ENCODE results near the gene LDLRAP1.

The LDLRAP1 gene

GRCh38 chr1:25533775-25534409 is 9.5 kb upstream of the LDLRAP1 start:
- DNase-seq (ENCODE audit: low spot score): no peak
- TF ChIP-seq CTCF (IDR thresholded peaks at IDR 0.05; ENCODE audit: borderline replicate concordance, control extremely low read depth, extremely low read depth, insufficient read depth, missing control alignments): no peak
- in situ Hi-C loops (cut with MboI; ENCODE audit: low sequenced_read_pairs, unreplicated experiment): no loop called here

DNA sequence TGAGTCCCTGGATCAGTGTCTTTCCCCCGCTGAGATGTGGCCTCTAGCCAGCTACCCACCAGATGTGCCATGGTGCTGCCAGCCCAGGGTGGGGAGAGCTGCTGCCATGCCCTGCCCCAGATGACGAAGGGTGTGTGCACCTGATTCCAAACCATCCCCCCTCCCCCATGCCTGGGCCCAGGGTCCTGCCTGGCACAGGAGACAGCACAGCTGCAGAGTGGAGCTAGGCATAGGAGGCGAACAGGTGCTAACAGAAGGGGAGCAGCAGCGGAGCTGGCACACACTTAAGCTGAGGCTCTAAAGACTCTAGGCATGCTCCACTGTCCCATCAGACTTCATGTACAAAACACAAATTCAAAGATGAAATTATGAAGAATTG is 9.0 kb upstream of the LDLRAP1 start:
- no peak for TF ChIP-seq CTCF (IDR thresholded peaks at IDR 0.05; ENCODE audit: borderline replicate concordance, control extremely low read depth, extremely low read depth, insufficient read depth, missing control alignments)
- in situ Hi-C loops (cut with MboI; ENCODE audit: low sequenced_read_pairs, unreplicated experiment): no loop called here
- no peak for DNase-seq (ENCODE audit: low spot score)

DNA sequence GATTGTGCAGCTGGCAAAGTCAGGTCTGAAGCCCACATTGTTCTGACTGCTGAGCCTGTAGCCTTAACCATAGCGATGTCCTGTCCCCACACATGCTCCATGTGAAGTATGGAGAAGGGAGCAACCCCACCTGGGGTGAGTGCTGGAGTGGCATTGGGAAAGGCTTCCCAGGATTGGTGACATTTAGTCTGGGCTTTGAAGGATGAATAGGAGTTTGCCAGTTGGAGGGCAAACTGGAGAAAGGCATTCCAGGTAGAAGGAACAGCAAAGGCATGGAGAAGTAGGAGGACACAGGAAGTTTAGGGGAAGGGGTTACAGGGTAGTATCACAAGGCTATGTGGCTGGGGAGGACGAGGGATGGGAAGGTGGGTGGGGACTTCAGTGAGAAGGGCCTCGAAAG is 7.3 kb upstream of the LDLRAP1 start:
- no peak for DNase-seq (ENCODE audit: low spot score)
- in situ Hi-C loops (cut with MboI; ENCODE audit: low sequenced_read_pairs, unreplicated experiment): no loop called here
- no peak for TF ChIP-seq CTCF (IDR thresholded peaks at IDR 0.05; ENCODE audit: borderline replicate concordance, control extremely low read depth, extremely low read depth, insufficient read depth, missing control alignments)

DNA sequence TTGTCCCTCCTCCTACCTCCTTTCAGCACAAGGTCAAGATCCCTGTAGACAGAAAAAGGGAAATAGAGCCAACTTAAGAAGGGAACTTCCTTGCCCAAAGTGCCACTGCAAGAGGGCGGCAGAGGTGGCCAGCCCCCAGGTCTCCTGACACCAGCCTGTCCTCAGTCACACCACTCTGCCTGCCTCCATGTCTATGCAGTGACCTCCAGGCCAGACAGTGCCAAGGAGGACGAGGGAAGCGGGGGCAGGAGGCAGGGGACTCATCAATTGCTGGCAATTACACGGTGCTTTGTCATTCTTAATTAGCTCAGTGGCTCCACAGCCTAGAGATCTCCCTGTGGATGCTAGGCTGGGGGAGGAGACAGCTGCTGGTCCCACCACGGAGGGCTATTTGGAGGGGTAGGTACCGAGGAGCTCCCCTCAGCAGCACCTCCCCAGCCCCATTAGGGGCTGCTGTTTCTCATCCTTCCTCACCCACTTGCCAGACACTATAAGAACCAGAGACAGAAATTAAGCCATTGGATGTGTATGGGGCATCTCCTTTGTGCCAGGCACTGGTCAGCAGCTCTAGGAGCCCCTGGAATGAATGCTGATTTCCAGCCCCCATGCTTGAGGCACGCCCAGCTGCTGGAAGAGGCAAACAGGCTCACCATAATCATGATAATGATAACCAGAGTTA is 6.1 kb upstream of the LDLRAP1 start:
- in situ Hi-C loops (cut with MboI; ENCODE audit: low sequenced_read_pairs, unreplicated experiment): no loop called here
- no peak for DNase-seq (ENCODE audit: low spot score)
- TF ChIP-seq CTCF (IDR thresholded peaks at IDR 0.05; ENCODE audit: borderline replicate concordance, control extremely low read depth, extremely low read depth, insufficient read depth, missing control alignments): no peak

- no peak for DNase-seq (ENCODE audit: low spot score)
- in situ Hi-C loops (cut with MboI; ENCODE audit: low sequenced_read_pairs, unreplicated experiment): no loop called here
- TF ChIP-seq CTCF (IDR thresholded peaks at IDR 0.05; ENCODE audit: borderline replicate concordance, control extremely low read depth, extremely low read depth, insufficient read depth, missing control alignments): no peak
Observed at GRCh38 chr1:25538191-25538767, 5.1 kb upstream of the LDLRAP1 start.

DNA sequence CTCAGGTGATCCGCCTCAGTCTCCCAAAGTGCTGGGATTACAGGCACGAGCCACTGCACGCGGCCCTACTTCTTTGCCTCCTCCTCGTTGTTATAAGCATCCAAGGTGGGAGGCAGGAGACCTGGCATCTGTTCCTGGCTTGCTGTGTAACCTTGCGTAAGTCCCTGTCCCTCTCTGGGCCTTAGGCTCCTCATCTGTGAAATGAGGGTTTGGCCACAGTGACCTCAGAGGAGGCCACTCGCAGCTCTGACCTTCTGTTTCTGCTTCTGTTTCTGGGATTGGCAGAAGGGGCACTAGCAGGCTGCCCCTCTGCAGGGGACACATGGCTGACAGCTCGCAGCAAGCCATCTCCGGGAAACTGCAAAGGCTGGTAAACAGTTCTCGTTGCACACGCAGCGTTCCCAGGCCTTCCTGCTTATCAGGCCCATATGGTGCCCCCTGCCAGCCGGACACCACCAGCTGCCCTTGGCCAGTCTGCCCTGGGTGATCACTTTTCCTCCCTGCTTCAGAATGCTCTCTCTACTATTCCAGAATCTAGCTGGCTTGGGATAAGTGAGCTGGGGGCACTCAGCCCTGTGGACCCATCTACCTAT is 2.6 kb upstream of the LDLRAP1 start:
- no peak for DNase-seq (ENCODE audit: low spot score)
- in situ Hi-C loops (cut with MboI; ENCODE audit: low sequenced_read_pairs, unreplicated experiment): no loop called here
- TF ChIP-seq CTCF (IDR thresholded peaks at IDR 0.05; ENCODE audit: borderline replicate concordance, control extremely low read depth, extremely low read depth, insufficient read depth, missing control alignments): no peak
